Measurements from ENCODE around the gene CENPH.

Gene CENPH

GRCh38 chr5:69237877-69238276 is 48.5 kb downstream of the CENPH start:
- DNase-seq (ENCODE audit: low read depth in 1 of 2, low spot score in 1 of 2): no peak
- Histone ChIP-seq H3K4me3 (replicated peaks; ENCODE audit: insufficient read depth, low read length) (no peak overlapping the region), H3K27me3 (ENCODE audit: insufficient read depth, poor library complexity, severe bottlenecking) (no peaks in the 10 kb centered on the region), H3K27ac (replicated peaks) (no peak overlapping the region)
- no peak for TF ChIP-seq POLR2AphosphoS5 (IDR thresholded peaks at IDR 0.05; ENCODE audit: low read depth)
- no peak for TF ChIP-seq GABPA (IDR thresholded peaks at IDR 0.05; ENCODE audit: low read depth)
- TF ChIP-seq SPI1 (IDR thresholded peaks at IDR 0.05; ENCODE audit: borderline replicate concordance, low read depth): no peak
- TF ChIP-seq REST (IDR thresholded peaks at IDR 0.05; ENCODE audit: insufficient replicate concordance, low read depth): no peak
- TF ChIP-seq, protein P1, sequence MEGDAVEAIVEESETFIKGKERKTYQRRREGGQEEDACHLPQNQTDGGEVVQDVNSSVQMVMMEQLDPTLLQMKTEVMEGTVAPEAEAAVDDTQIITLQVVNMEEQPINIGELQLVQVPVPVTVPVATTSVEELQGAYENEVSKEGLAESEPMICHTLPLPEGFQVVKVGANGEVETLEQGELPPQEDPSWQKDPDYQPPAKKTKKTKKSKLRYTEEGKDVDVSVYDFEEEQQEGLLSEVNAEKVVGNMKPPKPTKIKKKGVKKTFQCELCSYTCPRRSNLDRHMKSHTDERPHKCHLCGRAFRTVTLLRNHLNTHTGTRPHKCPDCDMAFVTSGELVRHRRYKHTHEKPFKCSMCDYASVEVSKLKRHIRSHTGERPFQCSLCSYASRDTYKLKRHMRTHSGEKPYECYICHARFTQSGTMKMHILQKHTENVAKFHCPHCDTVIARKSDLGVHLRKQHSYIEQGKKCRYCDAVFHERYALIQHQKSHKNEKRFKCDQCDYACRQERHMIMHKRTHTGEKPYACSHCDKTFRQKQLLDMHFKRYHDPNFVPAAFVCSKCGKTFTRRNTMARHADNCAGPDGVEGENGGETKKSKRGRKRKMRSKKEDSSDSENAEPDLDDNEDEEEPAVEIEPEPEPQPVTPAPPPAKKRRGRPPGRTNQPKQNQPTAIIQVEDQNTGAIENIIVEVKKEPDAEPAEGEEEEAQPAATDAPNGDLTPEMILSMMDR (IDR thresholded peaks at IDR 0.05; ENCODE audit: insufficient read depth, low read length): no peak

DNA sequence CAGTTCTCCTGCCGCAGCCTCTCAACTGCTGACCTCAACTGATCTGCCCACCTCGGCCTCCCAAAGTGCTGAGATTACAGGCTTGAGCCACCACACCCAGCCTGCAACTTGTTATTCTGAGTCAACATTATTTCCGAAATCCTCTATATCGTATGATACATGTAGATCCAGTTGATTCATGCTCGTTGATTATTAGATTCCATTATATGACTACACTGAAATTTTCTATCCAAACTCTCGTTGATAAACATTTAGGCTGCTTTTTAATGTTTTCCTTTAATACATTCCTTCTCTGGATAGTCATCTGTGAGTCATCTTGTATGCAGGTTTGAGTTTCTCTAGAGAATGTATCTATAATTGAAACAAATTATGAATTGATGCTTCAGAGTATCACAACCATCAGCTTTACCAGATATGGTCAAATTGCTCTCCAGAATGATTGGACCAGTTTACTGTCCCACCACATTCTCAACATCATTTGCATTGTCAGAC is 49.4 kb downstream of the CENPH start:
- H3K27ac ChIP-seq (replicated peaks): no peak overlapping the region
- TF ChIP-seq REST (IDR thresholded peaks at IDR 0.05; ENCODE audit: insufficient replicate concordance, low read depth) (no peak), SPI1 (IDR thresholded peaks at IDR 0.05; ENCODE audit: borderline replicate concordance, low read depth) (no peak), POLR2AphosphoS5 (IDR thresholded peaks at IDR 0.05; ENCODE audit: low read depth) (no peak), GABPA (IDR thresholded peaks at IDR 0.05; ENCODE audit: low read depth) (no peak)
- TF ChIP-seq, protein P1 (IDR thresholded peaks at IDR 0.05; ENCODE audit: insufficient read depth, low read length): no peak

DNA sequence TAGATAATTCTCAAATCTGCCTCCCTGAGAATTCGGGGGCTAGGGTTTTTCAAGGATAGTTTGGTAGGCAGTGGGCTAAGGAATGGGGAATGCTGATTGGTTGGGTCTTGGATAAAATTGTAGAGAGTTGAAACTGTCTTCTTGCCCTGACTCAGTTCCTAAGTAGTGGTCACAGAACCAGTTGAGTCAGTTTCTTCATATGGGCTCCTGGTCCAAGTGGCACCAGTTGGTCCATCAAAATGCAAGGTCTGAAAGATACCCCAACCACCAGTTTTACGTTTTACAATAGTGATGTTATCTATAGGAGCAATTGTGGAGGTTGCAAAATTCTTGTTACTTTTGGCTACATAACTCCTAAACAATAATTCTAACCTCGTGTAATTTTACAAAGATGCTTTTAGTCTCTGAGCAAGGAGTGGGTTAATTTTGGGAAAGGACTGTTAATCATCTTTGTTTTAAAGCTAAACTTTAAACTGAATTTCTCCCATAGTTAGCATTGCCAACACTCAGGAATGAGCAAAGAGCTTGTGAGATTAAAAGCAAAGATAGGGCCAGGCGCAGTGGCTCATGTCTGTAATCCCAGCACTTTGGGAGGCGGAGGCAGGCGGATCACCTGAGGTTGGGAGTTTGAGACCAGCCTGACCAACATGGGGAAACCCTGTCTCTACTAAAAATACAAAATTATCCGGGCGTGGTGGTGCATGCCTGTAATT is 53.0 kb downstream of the CENPH start:
- no peak overlapping the region for H3K4me3 ChIP-seq (replicated peaks; ENCODE audit: insufficient read depth, low read length)

More for the DNA sequence above, 49.4 kb downstream of the CENPH start:
- Histone ChIP-seq H3K4me3 (replicated peaks; ENCODE audit: insufficient read depth, low read length) (no peak overlapping the region), H3K27me3 (ENCODE audit: insufficient read depth, poor library complexity, severe bottlenecking) (no peaks in the 10 kb centered on the region)
- DNase-seq (ENCODE audit: low read depth in 1 of 2, low spot score in 1 of 2): no peak

More for the DNA sequence above, 53.0 kb downstream of the CENPH start:
- Histone ChIP-seq H3K27me3 (ENCODE audit: insufficient read depth, poor library complexity, severe bottlenecking) (no peaks in the 10 kb centered on the region), H3K27ac (replicated peaks) (no peak overlapping the region)
- DNase-seq (ENCODE audit: low read depth in 1 of 2, low spot score in 1 of 2): no peak
- TF ChIP-seq, protein P1 (IDR thresholded peaks at IDR 0.05; ENCODE audit: insufficient read depth, low read length): no peak
